ENCODE measurements around the gene ADGRE1. TPM values are rescaled to one million over a fixed set of nuclear protein-coding genes. Genes with fewer than 3 reads are reported as not detected.

Gene ADGRE1
- total and polyA plus RNA-seq, 2 of the 8 experiments (the other 6 are each of a cell fraction or from before 2014, with no cell fraction given): not detected

DNA sequence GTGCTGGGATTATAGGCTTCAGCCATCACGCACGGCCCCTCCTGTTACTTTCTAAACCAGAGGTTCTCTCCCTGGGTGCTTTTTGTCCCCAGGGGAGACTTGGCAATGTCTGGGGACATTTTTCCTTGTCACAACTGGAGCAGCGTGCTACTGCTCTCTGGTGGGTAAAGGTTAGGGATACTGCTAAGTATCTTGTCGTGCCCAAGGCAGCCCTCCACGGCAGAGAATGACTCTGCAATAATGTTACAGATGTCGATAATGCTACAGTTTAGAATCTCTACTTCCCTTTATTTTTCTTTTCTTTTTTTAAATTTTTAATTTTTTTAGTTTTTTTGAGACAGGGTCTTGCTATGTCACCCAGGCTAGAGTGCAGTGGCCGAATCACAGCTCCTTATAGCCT is 38.0 kb downstream of the ADGRE1 start:
- FAIRE-seq: no peak
- H3K9me3 ChIP-seq (ENCODE audit: insufficient read depth in 2 of 2, low read depth in 1 of 2, low read length in 1 of 2): peaks cover 45 to 93% of the 10 kb centered on the region in 2 experiments
- TF ChIP-seq JUND (IDR thresholded peaks at IDR 0.05; ENCODE audit: low read length): no peak
- no peak for TF ChIP-seq EGR1 (IDR thresholded peaks at IDR 0.05; ENCODE audit: borderline replicate concordance, low read depth, low read length)
- TF ChIP-seq TCF12 (IDR thresholded peaks at IDR 0.05; ENCODE audit: low read depth, low read length): no peak
- no peak for TF ChIP-seq SP4 (IDR thresholded peaks at IDR 0.05; ENCODE audit: low read length)
- TF ChIP-seq POLR2AphosphoS5 (IDR thresholded peaks at IDR 0.05; ENCODE audit: low read depth, low read length): no peak
- TF ChIP-seq RXRA (IDR thresholded peaks at IDR 0.05; ENCODE audit: insufficient read depth, low read depth, low read length): no peak
- no peak for TF ChIP-seq SIX5 (IDR thresholded peaks at IDR 0.05; ENCODE audit: low read depth, low read length)
- no peak for TF ChIP-seq GABPA (IDR thresholded peaks at IDR 0.05; ENCODE audit: borderline replicate concordance, insufficient read depth, low read length)
- no peak for TF ChIP-seq KDM1A (IDR thresholded peaks at IDR 0.05; ENCODE audit: borderline replicate concordance, low read length)
- no peak for TF ChIP-seq JUN (IDR thresholded peaks at IDR 0.05; ENCODE audit: low read depth, low read length)
- no peak for TF ChIP-seq HDAC2 (IDR thresholded peaks at IDR 0.05; ENCODE audit: borderline replicate concordance in 1 of 2, low read depth in 2 of 2, low read length in 2 of 2)
- no peak for TF ChIP-seq ASH2L (IDR thresholded peaks at IDR 0.05; ENCODE audit: low read length)
- TF ChIP-seq, protein P1, sequence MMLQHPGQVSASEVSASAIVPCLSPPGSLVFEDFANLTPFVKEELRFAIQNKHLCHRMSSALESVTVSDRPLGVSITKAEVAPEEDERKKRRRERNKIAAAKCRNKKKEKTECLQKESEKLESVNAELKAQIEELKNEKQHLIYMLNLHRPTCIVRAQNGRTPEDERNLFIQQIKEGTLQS (IDR thresholded peaks at IDR 0.05; ENCODE audit: insufficient read depth, low read depth, low read length): no peak
- TF ChIP-seq GTF2F1 (IDR thresholded peaks at IDR 0.05; ENCODE audit: borderline replicate concordance, low read depth, low read length): no peak
- no peak for TF ChIP-seq SRF (IDR thresholded peaks at IDR 0.05; ENCODE audit: low read depth, low read length)
- no peak for TF ChIP-seq POLR2A (IDR thresholded peaks at IDR 0.05; ENCODE audit: control extremely low read depth in 1 of 2, low read depth in 2 of 2, low read length in 2 of 2)

More for the DNA sequence above, 38.0 kb downstream of the ADGRE1 start:
- Histone ChIP-seq H3K14ac (ENCODE audit: insufficient read length) (no peak overlapping the region), H3K79me1 (ENCODE audit: low read depth, low read length) (no peaks in the 10 kb centered on the region), H3K18ac (ENCODE audit: extremely low read depth, low read length) (no peak overlapping the region), H3K27me3 (replicated peaks in 1 of 4; ENCODE audit: control insufficient read depth in 3 of 4, extremely low read depth in 1 of 4, insufficient read depth in 3 of 4, low read length in 3 of 4) (no peaks in the 10 kb centered on the region), H3K9ac (replicated peaks in 1 of 4; ENCODE audit: extremely low read depth in 1 of 4, low read depth in 3 of 4, low read length in 3 of 4) (no peak overlapping the region), H2BK20ac (ENCODE audit: low read length) (no peak overlapping the region), H3K36me3 (ENCODE audit: control insufficient read depth in 2 of 4, insufficient read depth in 4 of 4, low read length in 3 of 4) (no peaks in the 10 kb centered on the region), H4K8ac (ENCODE audit: extremely low read depth, insufficient read depth, low read length) (no peak overlapping the region), H4K20me1 (replicated peaks in 1 of 2; ENCODE audit: control insufficient read depth in 1 of 2, insufficient read depth in 2 of 2, low read length in 2 of 2) (no peaks in the 10 kb centered on the region), H2BK15ac (ENCODE audit: low read length) (no peak overlapping the region), H3K4ac (replicated peaks; ENCODE audit: insufficient read length, low read depth, low read length) (no peak overlapping the region), H3K56ac (replicated peaks; ENCODE audit: insufficient read length, low read depth, low read length) (no peak overlapping the region), H4K91ac (replicated peaks; ENCODE audit: insufficient read length, low read length) (no peak overlapping the region), H2BK120ac (replicated peaks; ENCODE audit: low read depth, low read length) (no peak overlapping the region), H2BK12ac (ENCODE audit: low read depth, low read length) (no peak overlapping the region), H2BK5ac (ENCODE audit: low read depth, low read length) (no peak overlapping the region), H3K4me1 (replicated peaks in 1 of 4; ENCODE audit: control insufficient read depth in 3 of 4, insufficient read depth in 4 of 4, low read length in 3 of 4) (no peaks in the 10 kb centered on the region), H4K5ac (ENCODE audit: insufficient read length, low read depth, low read length) (no peak overlapping the region), H2AFZ (ENCODE audit: low read length) (no peak overlapping the region), H3K4me2 (ENCODE audit: insufficient read depth in 1 of 2, low read depth in 2 of 2, low read length in 2 of 2) (no peak overlapping the region), H3K4me3 (ENCODE audit: extremely low read depth in 1 of 4, insufficient read depth in 2 of 4, low read depth in 3 of 4, low read length in 4 of 4) (no peak overlapping the region), H3K23ac (ENCODE audit: insufficient read length) (no peak overlapping the region), H3K79me2 (ENCODE audit: control insufficient read depth in 1 of 2, insufficient read depth in 2 of 2, low read length in 2 of 2) (no peaks in the 10 kb centered on the region), H2AK5ac (ENCODE audit: low read depth, low read length) (no peak overlapping the region), H3K23me2 (ENCODE audit: low read depth, low read length) (no peaks in the 10 kb centered on the region), H3K27ac (ENCODE audit: low read depth, low read length) (no peak overlapping the region)
- CTCF ChIA-PET (ENCODE audit: partially characterized antibody): no interaction called here
- WGBS, 2 experiments (ENCODE audit: extremely low coverage in 1 of 2, insufficient coverage in 1 of 2, insufficient read length in 1 of 2, insufficient replicate concordance in 2 of 2, low coverage in 1 of 2, low lambda C conversion rate in 2 of 2, missing lambda C conversion rate in 1 of 2): 88% methylated on average over 7 of the region's 7 CpGs; no CpG with 5 or more reads in 1 of the 2 experiments
- POLR2A ChIA-PET (ENCODE audit: partially characterized antibody): no interaction called here
- DNase-seq (ENCODE audit: low read depth in 1 of 2, low spot score in 2 of 2): no peak

Measured in H1 (cell line).